IMR-90 (cell line): ENCODE results near the gene PSMD8. TPM values are rescaled to one million over a fixed set of nuclear protein-coding genes. Genes with fewer than 3 reads are reported as not detected.

ENCODE experiments used
- ATAC-seq: fragments of 200-7000 bp; cut with Tn5 transposase; 2 replicates; pipeline ENCODE4 v1.9.1; 2020; ENCODE audit warnings: low read depth, mild to moderate bottlenecking, moderate library complexity
- BruUV-seq: library from RNA; stranded (reverse); fragments of 400-500 nt; replicated peaks from 2 replicates; lab custom pipeline; 2021; lab: Mats Ljungman, UMichigan
- CTCF ChIA-PET: fragments of 300-600 bp; formaldehyde crosslinking; extraction: SDS; loops from one replicate; lab custom pipeline; 2021; ENCODE audit warnings: antibody characterized with exemption; lab: Yijun Ruan, JAX
- POLR2A ChIA-PET: fragments of 300-600 bp; sonication (Branson Sonifier 250); formaldehyde crosslinking; loops from one replicate; lab custom pipeline; 2022; ENCODE audit warnings: antibody characterized with exemption; ENCODE audit not compliant: unreplicated experiment; lab: Charles Lee
- DNase-seq: peaks from one replicate; pipeline ENCODE4 v3.0.0; 2013
- H2AFZ ChIP-seq: replicated peaks from 2 replicates; pipeline ENCODE3; 2013; ENCODE audit warnings: low read length, mild to moderate bottlenecking; ENCODE audit not compliant: poor library complexity
- H2AK5ac ChIP-seq: 2 replicates; pipeline ENCODE4 v1.6.1; 2013; ENCODE audit warnings: low read depth, low read length, inconsistent platforms
- H2AK9ac ChIP-seq: replicated peaks from 2 replicates; pipeline ENCODE3; 2013; ENCODE audit warnings: mild to moderate bottlenecking, low read depth, low read length, moderate library complexity; ENCODE audit not compliant: poor library complexity
- H2BK120ac ChIP-seq: 2 replicates; pipeline ENCODE4 v1.6.1; 2013; ENCODE audit warnings: low read depth, low read length, inconsistent platforms
- H2BK15ac ChIP-seq: 3 replicates; pipeline ENCODE4 v1.6.1; 2013; ENCODE audit warnings: low read depth, low read length, inconsistent platforms
- H2BK20ac ChIP-seq: 2 replicates; pipeline ENCODE4 v1.6.1; 2013; ENCODE audit warnings: low read depth, mild to moderate bottlenecking, inconsistent platforms, low read length, moderate library complexity
- H2BK5ac ChIP-seq: 2 replicates; pipeline ENCODE4 v1.6.1; 2013; ENCODE audit warnings: mild to moderate bottlenecking, low read depth, low read length, inconsistent platforms; ENCODE audit not compliant: poor library complexity, severe bottlenecking
- H3K14ac ChIP-seq: replicated peaks from 2 replicates; pipeline ENCODE4 v1.6.1; 2013; ENCODE audit warnings: low read depth, low read length, inconsistent platforms
- H3K18ac ChIP-seq: 2 replicates; pipeline ENCODE4 v1.6.1; 2013; ENCODE audit warnings: low read depth, low read length, control low read depth
- H3K23ac ChIP-seq: 2 replicates; pipeline ENCODE4 v1.6.1; 2013; ENCODE audit warnings: low read depth, low read length, inconsistent platforms
- H3K27ac ChIP-seq: 2 replicates; pipeline ENCODE4 v1.5.1; 2013; ENCODE audit warnings: mild to moderate bottlenecking, control low read depth, low read length; ENCODE audit not compliant: insufficient read depth
- H3K27me3 ChIP-seq: 2 replicates; pipeline ENCODE4 v1.6.1; 2013; ENCODE audit warnings: low read length; ENCODE audit not compliant: control insufficient read depth, insufficient read depth
- H3K36me3 ChIP-seq: 2 replicates; pipeline ENCODE4 v1.6.1; 2013; ENCODE audit warnings: low read length, mixed read lengths; ENCODE audit not compliant: control insufficient read depth, insufficient read depth
- H3K4ac ChIP-seq: 2 replicates; pipeline ENCODE4 v1.6.1; 2013; ENCODE audit warnings: low read depth, low read length, inconsistent platforms
- H3K4me1 ChIP-seq: 2 replicates; pipeline ENCODE4 v1.6.1; 2013; ENCODE audit warnings: low read length, mixed read lengths; ENCODE audit not compliant: control insufficient read depth, insufficient read depth
- H3K4me2 ChIP-seq: 2 replicates; pipeline ENCODE4 v1.6.1; 2013; ENCODE audit warnings: low read depth, mild to moderate bottlenecking, control low read depth, low read length, moderate library complexity
- H3K4me3 ChIP-seq: 2 replicates; pipeline ENCODE4 v1.5.1; 2013; ENCODE audit warnings: low read depth, mild to moderate bottlenecking, control low read depth, low read length, moderate library complexity; ENCODE audit not compliant: insufficient read depth
- H3K56ac ChIP-seq: 2 replicates; pipeline ENCODE4 v1.6.1; 2013; ENCODE audit warnings: low read length, inconsistent platforms; ENCODE audit not compliant: insufficient read depth; ENCODE audit errors: extremely low read depth
- H3K79me1 ChIP-seq, 2 experiments: 2 replicates each; pipeline ENCODE4 v1.6.1; 2013; ENCODE audit warnings: low read length in 2 of 2, inconsistent platforms in 1 of 2, low read depth in 1 of 2
- H3K9ac ChIP-seq: 2 replicates; pipeline ENCODE4 v1.6.1; 2013; ENCODE audit warnings: low read depth, low read length, control low read depth
- H3K9me1 ChIP-seq: 2 replicates; pipeline ENCODE4 v1.6.1; 2013; ENCODE audit warnings: low read length, inconsistent platforms; ENCODE audit not compliant: insufficient read depth
- H3K9me3 ChIP-seq: 2 replicates; pipeline ENCODE4 v1.6.1; 2013; ENCODE audit warnings: low read length; ENCODE audit not compliant: control insufficient read depth, insufficient read depth
- H4K20me1 ChIP-seq: 2 replicates; pipeline ENCODE4 v1.6.1; 2013; ENCODE audit warnings: low read length, inconsistent platforms; ENCODE audit not compliant: insufficient read depth
- H4K5ac ChIP-seq: 2 replicates; pipeline ENCODE4 v1.6.1; 2013; ENCODE audit warnings: mild to moderate bottlenecking, low read depth, low read length, control low read depth
- H4K8ac ChIP-seq, 2 experiments: 2 replicates each; pipeline ENCODE4 v1.6.1; 2013; ENCODE audit warnings: low read depth in 2 of 2, low read length in 2 of 2, control low read depth in 1 of 2, inconsistent platforms in 1 of 2
- H4K91ac ChIP-seq: 2 replicates; pipeline ENCODE4 v1.6.1; 2013; ENCODE audit warnings: low read depth, low read length, inconsistent platforms; ENCODE audit not compliant: insufficient read depth
- BHLHE40 ChIP-seq: fragments of 150-350 bp; IDR thresholded peaks from 2 replicates; pipeline ENCODE4 v1.6.1; 2016; ENCODE audit warnings: mild to moderate bottlenecking, low read depth, low read length
- FOS ChIP-seq: fragments of 150-350 bp; IDR thresholded peaks from 2 replicates; pipeline ENCODE4 v1.6.1; 2016; ENCODE audit warnings: low read depth, low read length
- MAZ ChIP-seq: IDR thresholded peaks from 2 replicates; pipeline ENCODE4 v1.6.1; 2012; ENCODE audit warnings: low read depth, mild to moderate bottlenecking, low read length, improper control_type of control experiment, moderate library complexity, borderline replicate concordance
- MXI1 ChIP-seq: IDR thresholded peaks from 2 replicates; pipeline ENCODE4 v1.6.1; 2012; ENCODE audit warnings: low read depth, mild to moderate bottlenecking, low read length, moderate library complexity, borderline replicate concordance
- POLR2A ChIP-seq: IDR thresholded peaks from 2 replicates; pipeline ENCODE4 v1.6.1; 2012; ENCODE audit warnings: mild to moderate bottlenecking, low read depth, low read length
- RAD21 ChIP-seq: IDR thresholded peaks from 2 replicates; pipeline ENCODE4 v1.6.1; 2012; ENCODE audit warnings: low read length, improper control_type of control experiment
- RFX5 ChIP-seq: IDR thresholded peaks from 2 replicates; pipeline ENCODE4 v1.8.0; 2012; ENCODE audit warnings: low read depth, mild to moderate bottlenecking, low read length, moderate library complexity
- SMC3 ChIP-seq: fragments of 150-350 bp; IDR thresholded peaks from 2 replicates; pipeline ENCODE4 v1.6.1; 2016; ENCODE audit warnings: low read depth, mild to moderate bottlenecking, antibody characterized with exemption, low read length, moderate library complexity
- WGBS, 2 experiments: methylation state at CpG; one replicate each; pipeline versions ENCODE4 v1.1.5 to v1.1.7; 2013; ENCODE audit warnings: missing lambda C conversion rate in 2 of 2; ENCODE audit not compliant: insufficient read length in 1 of 2; ENCODE audit errors: extremely low coverage in 2 of 2; 5-methylcytosine and 5-hydroxymethylcytosine counted together
- dilution Hi-C: fragments of 300-500 bp; cut with HindIII; formaldehyde crosslinking; loops from one replicate; pipeline ENCODE4 v1.14.3; 2018; ENCODE audit warnings: low sequenced_read_pairs; ENCODE audit not compliant: unreplicated experiment
- in situ Hi-C: fragments of 300-500 bp; cut with MboI; formaldehyde crosslinking; loops from 3 replicates; pipeline ENCODE4 v1.14.3; 2019; ENCODE audit warnings: low sequenced_read_pairs, inconsistent platforms, mixed read lengths
- intact Hi-C: fragments of 100-400 bp; cut with micrococcal nuclease; formaldehyde crosslinking; loops from 2 replicates; pipeline ENCODE4 v1.10.0; 2022
- polyA plus RNA-seq, 3 experiments: library from polyadenylated mRNA; depleted of rRNA; stranded (reverse); fragments of >200 nt; gene quantifications; 2 replicates each; pipeline ENCODE4 v1.2.3, GENCODE V29; 2012; ENCODE audit warnings: low replicate concordance in 1 of 3
- total RNA-seq: library from RNA; depleted of rRNA; stranded (reverse); fragments of >200 nt; gene quantifications from 2 replicates; pipeline ENCODE4 v1.2.3, GENCODE V29; 2012
- TF ChIP-seq, protein P1 (sequence below): fragments of 150-350 bp; IDR thresholded peaks from 2 replicates; pipeline ENCODE4 v1.6.1; 2016; ENCODE audit warnings: low read depth, mild to moderate bottlenecking, low read length, moderate library complexity, borderline replicate concordance
- TF ChIP-seq, protein P2 (sequence below): fragments of 150-350 bp; IDR thresholded peaks from 2 replicates; pipeline ENCODE4 v1.6.1; 2017; ENCODE audit warnings: mild to moderate bottlenecking, antibody characterized with exemption, low read length, low read depth
- TF ChIP-seq, protein P3 (sequence below): conservative IDR thresholded peaks from 2 replicates; pipeline ENCODE4 v1.5.1; 2012; ENCODE audit warnings: mild to moderate bottlenecking, low read depth, low read length, improper control_type of control experiment

Gene PSMD8
- total and polyA plus RNA-seq, 2 of the 4 experiments (the other 2 are of a cell fraction), result 475 to 644 TPM

DNA sequence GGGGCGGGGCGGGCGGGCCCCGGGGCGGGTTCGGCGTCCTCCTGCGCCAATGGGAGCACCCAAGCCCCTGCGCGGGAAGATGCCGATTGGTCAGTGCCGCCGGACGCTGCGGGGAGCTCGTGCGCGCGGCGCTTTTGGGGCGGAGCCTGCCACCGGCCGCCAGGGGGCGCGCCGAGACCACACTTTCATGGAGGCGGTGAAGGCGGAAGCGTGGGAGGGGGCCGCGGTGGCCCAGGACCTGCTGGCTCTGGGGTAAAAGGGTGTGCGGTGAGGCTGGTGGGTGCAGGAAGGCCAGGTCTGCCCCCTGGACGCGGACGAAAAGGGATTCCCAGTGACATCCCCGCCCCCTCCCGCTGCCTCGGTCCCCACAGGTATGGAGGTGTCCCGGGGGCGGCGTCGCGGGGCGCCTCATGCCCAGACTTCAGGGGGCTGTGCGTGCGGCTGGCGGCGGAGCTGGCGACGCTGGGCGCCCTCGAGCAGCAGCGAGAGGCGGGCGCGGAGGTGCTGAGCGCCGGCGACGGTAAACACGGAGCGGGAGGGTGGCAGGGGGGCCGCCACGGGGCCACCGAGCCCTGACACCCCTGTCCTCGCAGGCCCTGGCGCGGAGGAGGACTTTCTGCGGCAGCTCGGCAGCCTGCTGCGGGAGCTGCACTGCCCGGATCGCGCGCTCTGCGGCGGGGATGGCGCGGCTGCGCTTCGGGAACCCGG is 28.8 kb downstream of the PSMD8 start, which contains the start of gene FAM98C:
Gene FAM98C, plus strand, starts transcription at position 127 of the 708 bp plus-strand sequence. Its CDS starts 61 bp downstream, at position 188.
- H2AK5ac ChIP-seq, result peak within 1 kb of the TSS; percentile 16
- H4K20me1 ChIP-seq, result no peaks in the 10 kb centered on the region
- H3K14ac ChIP-seq, result peak within 1 kb of the TSS; percentile 90
- H4K5ac ChIP-seq, result no peak within 1 kb of the TSS
- H3K4me2 ChIP-seq, result peak within 1 kb of the TSS; percentile 96
- no peaks in the 10 kb centered on the region for H3K9me3 ChIP-seq
- DNase-seq (peak; percentile 92), ATAC-seq (peak; percentile 98)
- peaks cover 11% of the 10 kb centered on the region; the same call in 1 of the 2 replicates for H3K36me3 ChIP-seq
- no peaks in the 10 kb centered on the region for H3K4me1 ChIP-seq
- no TSS peak for BruUV-seq
- dilution Hi-C loops, result no loop called here
- intact Hi-C loops, result loop anchor here (1.0 to 2.0 kb wide), 2 partner anchors 216 to 231 kb away; partner anchors contain the start of gene EIF3K
- H3K18ac ChIP-seq, result no peak within 1 kb of the TSS
- H3K4ac ChIP-seq, result peak within 1 kb of the TSS; percentile 28
- H2AK9ac ChIP-seq, result peak within 1 kb of the TSS; percentile 96
- WGBS, 2 experiments, result 1% methylated on average over 67 of the region's 82 CpGs; no CpG with 5 or more reads in 1 of the 2 experiments
- TF ChIP-seq, protein P1, sequence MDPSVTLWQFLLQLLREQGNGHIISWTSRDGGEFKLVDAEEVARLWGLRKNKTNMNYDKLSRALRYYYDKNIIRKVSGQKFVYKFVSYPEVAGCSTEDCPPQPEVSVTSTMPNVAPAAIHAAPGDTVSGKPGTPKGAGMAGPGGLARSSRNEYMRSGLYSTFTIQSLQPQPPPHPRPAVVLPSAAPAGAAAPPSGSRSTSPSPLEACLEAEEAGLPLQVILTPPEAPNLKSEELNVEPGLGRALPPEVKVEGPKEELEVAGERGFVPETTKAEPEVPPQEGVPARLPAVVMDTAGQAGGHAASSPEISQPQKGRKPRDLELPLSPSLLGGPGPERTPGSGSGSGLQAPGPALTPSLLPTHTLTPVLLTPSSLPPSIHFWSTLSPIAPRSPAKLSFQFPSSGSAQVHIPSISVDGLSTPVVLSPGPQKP, result no peak
- TF ChIP-seq SMC3, result peak; percentile 47
- peak; percentile 66; the same call in 1 of the 2 replicates for TF ChIP-seq MAZ
- peak; percentile 78 for TF ChIP-seq RAD21
- TF ChIP-seq, protein P2, sequence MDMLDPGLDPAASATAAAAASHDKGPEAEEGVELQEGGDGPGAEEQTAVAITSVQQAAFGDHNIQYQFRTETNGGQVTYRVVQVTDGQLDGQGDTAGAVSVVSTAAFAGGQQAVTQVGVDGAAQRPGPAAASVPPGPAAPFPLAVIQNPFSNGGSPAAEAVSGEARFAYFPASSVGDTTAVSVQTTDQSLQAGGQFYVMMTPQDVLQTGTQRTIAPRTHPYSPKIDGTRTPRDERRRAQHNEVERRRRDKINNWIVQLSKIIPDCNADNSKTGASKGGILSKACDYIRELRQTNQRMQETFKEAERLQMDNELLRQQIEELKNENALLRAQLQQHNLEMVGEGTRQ, result 0 out of 2 replicates have a peak, but pooled peaks have one; percentile 15
- TF ChIP-seq FOS, result 0 out of 2 replicates have a peak, but pooled peaks have one; percentile 16
- TF ChIP-seq MXI1, result no peak
- peak; percentile 53; the same call in 1 of the 2 replicates for TF ChIP-seq POLR2A
- TF ChIP-seq BHLHE40, result peak; percentile 89
- no peak for TF ChIP-seq RFX5
- TF ChIP-seq, protein P3, sequence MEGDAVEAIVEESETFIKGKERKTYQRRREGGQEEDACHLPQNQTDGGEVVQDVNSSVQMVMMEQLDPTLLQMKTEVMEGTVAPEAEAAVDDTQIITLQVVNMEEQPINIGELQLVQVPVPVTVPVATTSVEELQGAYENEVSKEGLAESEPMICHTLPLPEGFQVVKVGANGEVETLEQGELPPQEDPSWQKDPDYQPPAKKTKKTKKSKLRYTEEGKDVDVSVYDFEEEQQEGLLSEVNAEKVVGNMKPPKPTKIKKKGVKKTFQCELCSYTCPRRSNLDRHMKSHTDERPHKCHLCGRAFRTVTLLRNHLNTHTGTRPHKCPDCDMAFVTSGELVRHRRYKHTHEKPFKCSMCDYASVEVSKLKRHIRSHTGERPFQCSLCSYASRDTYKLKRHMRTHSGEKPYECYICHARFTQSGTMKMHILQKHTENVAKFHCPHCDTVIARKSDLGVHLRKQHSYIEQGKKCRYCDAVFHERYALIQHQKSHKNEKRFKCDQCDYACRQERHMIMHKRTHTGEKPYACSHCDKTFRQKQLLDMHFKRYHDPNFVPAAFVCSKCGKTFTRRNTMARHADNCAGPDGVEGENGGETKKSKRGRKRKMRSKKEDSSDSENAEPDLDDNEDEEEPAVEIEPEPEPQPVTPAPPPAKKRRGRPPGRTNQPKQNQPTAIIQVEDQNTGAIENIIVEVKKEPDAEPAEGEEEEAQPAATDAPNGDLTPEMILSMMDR, result peak; percentile 98
- peak within 1 kb of the TSS; percentile 67 for H3K9ac ChIP-seq
- no peaks in the 10 kb centered on the region for H3K27me3 ChIP-seq
- no peak within 1 kb of the TSS for H2BK15ac ChIP-seq
- peak within 1 kb of the TSS; percentile 99 for H2AFZ ChIP-seq
- H2BK120ac ChIP-seq, result no peak within 1 kb of the TSS
- H2BK20ac ChIP-seq, result no peak within 1 kb of the TSS
- ChIA-PET CTCF (interaction anchor here (0.5 to 1.9 kb wide), 14 partner anchors 11 to 527 kb away, joined by 3 to 10 read pairs (median 3); partner anchors contain the start of genes GGN, MRPS12, PSMD8 and SARS2), POLR2A (interaction anchor here (0.6 to 0.7 kb wide), 5 partner anchors 12 to 707 kb away, joined by 3 to 13 read pairs (median 4); no protein-coding TSS in a partner anchor)
- in situ Hi-C loops, result loop anchor here (25.0 kb wide), 1 partner anchor 534 kb away; the partner anchor contains the start of genes MRPS12 and SARS2
- no peak within 1 kb of the TSS for H3K56ac ChIP-seq
- peaks cover 6 to 12% of the 10 kb centered on the region in 2 experiments; a peak in 3 of 4 replicates for H3K79me1 ChIP-seq
- peak within 1 kb of the TSS; percentile 79 for H3K4me3 ChIP-seq
- H3K23ac ChIP-seq, result peak within 1 kb of the TSS; percentile 41; the same call in 1 of the 2 replicates
- 0 out of 2 replicates have a peak, but pooled peaks cover 3% of the 10 kb centered on the region for H3K9me1 ChIP-seq
- peak within 1 kb of the TSS; percentile 73 for H4K91ac ChIP-seq
- H3K27ac ChIP-seq, result peak within 1 kb of the TSS; percentile 69
- H2BK5ac ChIP-seq, result peak within 1 kb of the TSS; percentile 63
- H4K8ac ChIP-seq, result peak within 1 kb of the TSS; percentile 76 to 91; a peak in 2 of 4 replicates
